NCI-H82 (cell line): ENCODE data around the gene LRRC49.
"Not testable (repeated sequence)": the region's sequence is repeated elsewhere in the genome, so short reads cannot be mapped to it uniquely, and the experiment has no call there.

Experiments
- DNase-seq: peaks from one replicate; lab custom pipeline; 2025; lab: John Stamatoyannopoulos, UW

The LRRC49 gene

DNA sequence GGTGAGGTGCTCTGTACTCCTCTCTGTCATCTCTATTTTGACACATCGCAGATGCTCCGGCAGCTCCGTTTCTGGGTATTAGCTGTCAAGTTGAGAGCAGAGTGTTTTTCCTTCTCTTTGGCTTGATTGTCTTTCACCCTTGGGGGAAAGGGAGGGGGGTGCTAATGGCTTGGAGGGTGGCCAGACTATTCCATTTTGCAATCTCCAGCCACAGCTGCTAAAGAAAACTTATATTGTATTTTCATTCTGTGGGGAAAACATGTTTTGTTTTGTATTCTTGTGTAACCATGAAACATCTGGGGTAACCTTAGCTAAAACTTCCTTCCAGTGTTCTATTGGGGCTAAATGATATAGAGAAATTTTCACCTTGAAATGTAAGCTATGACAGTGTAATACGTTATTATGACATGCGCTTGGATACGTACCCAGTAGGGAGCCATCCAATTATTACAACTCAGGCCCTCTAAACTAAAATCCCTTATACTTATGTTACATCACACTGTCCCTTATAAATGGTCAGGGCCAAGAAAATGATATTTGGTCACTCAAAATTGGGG lies 24.6 kb upstream of the LRRC49 start:
- DNase-seq = no peak

DNA sequence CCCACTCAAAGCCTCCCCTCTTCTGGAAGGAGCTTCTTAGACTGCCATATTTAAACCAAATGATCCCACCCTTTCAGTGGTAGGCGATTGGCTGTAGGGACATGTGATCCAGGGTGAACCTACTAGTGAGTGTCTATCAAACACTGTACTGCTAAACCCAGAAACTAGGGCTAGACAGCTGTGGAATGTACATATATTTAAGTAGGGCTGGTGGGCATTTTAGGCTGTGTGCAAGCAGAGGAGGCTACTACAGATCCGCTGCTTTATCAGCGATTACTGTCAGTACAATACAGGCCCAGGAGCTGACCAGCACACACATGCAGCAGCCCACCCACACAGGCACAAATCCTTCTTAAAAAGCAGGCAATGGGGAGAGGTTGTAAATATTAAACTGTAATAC lies 23.3 kb upstream of the LRRC49 start:
- peak; percentile 35 for DNase-seq

DNA sequence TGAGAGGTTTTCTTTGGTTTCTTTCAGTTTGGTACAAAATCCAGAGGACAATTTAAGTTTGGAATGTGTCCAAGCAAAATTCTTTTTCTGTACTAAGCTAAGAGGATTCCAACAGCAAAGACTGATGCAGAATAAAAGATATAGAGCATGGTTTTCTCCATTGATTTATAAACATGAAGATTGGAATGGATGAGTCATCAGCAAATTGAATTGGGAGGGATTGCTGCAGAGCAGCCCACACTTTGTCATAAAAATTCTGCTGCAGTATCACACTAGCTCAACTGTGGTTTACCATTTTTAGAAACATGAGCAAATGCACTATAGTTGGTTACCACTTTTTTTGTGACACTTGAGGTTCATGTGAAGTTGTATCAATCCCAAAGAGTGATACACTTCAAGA lies 22.6 kb upstream of the LRRC49 start:
- no peak for DNase-seq

DNA sequence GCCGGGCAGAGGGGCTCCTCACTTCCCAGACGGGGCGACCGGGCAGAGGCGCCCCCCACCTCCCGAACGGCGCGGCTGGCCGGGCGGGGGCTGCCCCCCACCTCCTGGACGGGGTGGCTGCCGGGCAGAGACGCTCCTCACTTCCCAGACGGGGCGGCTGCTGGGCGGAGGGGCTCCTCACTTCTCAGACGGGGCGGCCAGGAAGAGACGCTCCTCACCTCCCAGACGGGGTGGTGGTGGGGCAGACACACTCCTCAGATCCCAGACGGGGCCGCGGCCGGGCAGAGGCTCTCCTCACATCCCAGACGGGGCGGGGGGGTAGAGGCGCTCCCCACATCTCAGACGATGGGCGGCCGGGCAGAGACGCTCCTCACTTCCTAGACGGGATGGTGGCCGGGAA lies 21.1 kb upstream of the LRRC49 start:
- not testable (repeated sequence) for DNase-seq

DNA sequence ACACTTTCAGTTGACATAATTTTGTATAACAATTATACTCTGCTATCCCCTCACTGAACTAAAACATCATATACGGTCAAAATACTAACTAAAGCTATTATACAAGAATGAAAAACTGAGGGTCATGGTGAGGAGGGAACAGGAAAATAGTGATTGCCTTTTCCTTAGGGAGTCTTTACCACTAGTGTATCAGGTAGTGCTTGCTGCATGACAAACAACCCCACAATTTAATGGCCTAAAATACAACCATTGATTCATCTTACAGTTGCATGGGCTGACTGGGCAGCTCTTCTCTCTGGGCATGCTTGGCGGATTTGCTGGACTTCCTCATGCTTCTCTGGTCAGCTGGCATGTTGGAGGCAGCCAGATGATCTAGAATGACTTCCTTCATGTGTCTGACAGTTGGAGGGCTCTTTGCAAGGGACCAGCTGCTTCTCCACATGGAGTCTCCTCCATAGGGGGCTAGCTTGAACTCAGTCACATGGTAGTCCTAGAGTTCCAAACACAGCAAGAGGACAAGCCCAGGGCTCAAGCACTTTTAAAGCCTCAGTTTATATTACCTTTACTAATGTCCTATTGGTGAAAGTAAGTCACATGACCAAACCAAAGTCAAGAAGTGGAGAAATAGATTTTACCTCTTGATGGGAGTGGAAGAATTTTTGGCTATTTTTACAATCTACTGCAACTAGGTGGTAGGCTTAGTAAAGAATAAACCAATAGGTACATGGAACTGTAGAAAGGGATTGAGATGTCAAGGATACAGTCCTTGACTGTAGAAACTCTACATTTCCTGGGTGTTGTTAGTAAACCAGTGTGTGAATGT lies 19.2 kb upstream of the LRRC49 start:
- DNase-seq = no peak

DNA sequence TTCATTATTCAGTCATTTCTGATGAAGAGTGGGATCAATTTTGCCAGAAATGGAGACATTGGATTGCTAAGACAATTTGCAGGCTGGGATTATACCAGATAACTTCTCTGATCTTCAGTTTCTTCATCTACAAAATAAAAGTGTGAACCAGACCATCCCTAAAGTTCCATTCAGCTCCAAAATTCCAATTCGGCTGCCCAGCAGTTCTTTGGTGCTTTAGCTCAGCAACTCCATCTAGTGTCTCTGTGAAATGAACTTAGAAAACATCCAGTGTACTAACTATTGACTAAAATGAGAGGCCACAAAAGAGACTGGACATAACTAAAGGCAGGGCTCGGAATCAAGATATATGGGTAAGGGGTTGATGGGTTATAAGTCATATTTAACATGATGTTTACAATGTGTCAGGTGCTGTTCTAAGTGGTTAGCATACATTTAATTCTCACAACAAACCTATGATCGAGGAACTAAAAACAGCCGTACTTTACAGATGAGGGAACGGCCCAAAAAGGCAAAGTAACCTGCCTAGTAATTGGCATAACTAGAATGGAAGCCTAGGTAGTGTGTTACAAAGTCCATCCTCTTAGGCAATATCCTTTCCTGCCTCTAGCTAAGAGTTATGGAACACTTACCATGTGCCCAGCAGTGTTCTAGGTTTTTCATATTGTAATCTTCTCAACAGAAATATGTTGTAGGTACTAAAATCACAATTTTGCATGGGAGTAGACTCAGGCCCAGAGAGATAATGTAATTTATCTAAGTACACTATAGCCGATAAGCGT lies 17.4 kb upstream of the LRRC49 start:
- DNase-seq = no peak

DNA sequence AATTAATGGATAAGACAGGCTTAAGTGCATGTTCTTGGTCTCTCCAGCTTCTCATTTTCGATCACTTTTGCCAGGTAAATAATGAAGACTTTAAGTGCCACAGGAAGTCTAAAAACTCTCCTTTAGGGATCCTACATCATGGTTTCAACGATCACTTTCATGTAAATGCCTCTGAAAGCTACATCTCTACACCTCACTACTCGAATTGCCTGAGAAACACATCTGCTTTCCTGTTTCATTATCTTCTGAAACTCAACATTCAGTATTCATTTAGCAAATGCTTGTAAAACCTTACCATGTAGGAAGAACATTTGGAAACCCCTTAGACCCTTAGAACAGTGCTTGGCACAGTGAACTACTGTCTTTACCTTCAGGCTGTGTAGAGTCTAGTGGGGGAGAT lies 16.6 kb upstream of the LRRC49 start:
- no peak for DNase-seq

DNA sequence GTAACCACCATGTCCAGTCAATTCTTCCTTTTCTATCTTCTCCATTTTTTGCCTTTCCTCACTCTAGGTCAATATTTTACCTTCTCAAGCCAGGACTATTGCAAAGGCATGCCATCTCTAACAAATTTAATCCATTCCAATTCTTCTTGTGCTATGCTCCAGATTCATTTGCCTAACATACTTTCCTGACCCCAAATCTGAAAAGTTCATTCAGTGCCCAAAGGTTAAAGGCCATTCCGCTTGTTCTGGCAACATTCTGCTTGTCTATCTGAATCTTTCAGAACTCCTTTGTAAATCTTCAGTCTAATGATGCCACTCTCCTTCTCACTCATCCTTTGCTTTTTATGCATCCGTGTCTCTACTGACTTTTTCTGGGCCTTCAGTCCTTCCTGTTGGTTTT lies 15.9 kb upstream of the LRRC49 start:
- no peak for DNase-seq

DNA sequence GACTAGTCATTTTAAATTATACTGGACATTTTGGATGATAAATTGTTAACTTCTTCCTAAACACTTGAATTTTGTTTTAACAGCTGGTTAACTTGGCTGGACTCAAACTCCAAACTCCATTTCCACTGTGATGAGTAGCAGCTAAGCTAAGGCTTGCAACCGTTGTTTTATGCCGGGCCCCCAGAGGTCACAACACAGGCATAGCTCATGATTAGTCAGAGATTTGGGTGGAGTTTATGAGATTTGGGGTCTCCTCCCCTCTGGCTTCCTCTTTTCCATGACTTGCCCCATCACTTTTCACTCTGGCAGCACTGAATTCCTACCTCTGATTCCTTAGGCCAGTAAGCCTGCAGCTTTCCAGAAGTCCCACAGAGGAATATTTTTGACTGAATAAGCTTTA lies 13.2 kb upstream of the LRRC49 start:
- no peak for DNase-seq

DNA sequence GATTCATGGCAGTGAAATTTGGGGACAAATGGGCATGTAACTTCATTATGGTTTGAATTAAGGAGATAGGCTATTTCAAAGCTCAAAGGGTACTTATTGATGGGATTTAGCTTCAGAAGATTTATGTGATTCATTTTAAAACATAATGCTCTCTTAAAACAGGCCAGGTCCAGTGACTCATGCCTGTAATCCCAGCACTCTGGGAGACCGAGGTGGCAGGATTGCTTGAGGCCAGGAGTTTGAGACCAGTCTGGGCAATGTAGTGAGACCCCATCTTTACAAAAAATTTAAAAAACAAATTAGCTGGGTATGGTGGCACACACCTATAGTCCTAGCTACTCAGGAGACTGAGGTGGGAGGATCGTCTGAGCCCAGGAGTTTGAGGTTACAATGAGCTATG lies 11.8 kb upstream of the LRRC49 start:
- no peak for DNase-seq

DNA sequence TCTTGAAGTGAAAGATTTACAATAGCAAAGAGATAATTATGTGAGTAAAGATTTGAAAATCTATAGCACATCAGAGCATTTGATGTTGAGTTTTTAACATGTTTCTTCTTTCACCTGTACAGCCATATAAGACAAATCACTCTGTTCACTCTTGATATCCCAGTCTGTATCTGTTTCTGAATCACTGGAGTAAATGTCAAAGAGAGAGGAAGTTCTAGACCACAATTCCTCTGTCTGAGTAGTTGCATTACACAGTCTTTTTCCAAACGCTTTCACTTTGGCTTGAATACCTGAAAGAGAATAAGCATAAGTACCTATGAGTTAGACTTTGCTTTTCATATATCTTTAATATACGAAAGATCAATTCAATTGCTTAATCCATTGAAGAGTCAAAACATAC lies 10.3 kb upstream of the LRRC49 start:
- no peak for DNase-seq

DNA sequence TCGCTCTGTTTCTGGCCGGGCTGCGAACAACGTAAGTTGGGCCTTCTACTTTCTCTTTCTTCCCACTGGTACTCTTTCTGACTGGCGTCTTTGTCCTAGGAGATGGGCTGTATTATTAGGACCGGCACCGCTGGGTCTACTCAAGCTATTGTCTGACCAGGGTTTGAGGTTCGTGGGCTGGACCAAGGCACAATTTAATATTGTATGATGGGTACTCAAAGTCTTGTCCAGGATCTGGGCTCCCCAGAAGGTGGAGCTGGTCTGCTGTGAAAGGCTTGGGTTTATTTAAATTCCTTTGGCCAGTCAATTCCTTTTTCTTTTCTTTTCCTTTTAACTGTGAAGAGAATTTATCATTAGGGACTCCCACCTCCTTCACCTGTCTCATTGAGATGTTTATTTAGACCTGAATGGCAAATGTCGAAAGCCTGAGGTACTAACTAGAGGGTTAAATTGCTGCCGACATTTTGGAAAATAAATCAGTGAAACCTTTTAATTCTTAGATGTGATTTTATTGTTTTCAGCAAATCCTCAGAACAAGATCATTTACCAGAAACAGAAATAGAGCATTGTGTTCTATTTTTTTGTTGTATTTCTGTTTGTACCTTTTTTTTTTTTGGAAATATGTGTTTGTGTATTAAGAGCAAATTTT lies 410 bp downstream of the LRRC49 start:
- peak; percentile 58 for DNase-seq

DNA sequence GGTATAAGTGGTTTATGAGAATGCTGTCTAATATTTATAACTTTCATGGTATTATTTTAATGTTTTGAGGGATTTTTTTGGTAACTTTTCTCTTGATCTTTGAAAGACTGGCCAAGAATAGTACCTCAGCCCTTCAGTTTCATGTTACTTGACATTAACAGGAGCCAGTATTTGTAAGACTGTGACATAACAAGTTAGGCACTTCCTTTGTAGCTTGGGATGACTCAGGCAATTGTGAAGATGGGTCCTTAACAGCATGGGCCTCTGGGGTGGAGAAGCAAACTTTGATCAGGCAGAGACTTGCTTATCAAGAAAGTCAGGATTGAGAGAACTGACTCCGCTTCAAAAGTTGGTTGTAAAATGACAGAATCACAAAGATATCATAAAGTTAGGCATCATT lies 9.5 kb downstream of the LRRC49 start:
- DNase-seq = no peak

DNA sequence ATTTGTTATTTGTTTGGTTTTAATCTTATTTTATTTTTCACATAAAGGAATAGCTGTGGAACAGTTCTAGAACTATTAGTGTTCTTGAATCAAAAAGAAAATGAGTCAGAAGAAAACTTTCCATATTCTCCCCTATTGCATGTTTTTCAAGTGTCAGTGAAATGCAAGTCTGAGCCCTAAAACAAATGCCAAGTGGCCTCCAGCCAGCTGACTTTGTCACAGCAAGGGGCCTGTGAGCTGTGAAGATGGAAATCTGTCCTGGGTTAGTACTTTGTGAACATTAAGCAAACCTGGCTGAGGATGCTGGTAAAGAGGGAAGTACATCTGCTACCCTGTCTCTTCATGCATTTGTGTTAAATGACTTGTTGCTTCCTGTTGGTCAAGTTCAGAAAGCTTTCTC lies 14.2 kb downstream of the LRRC49 start:
- DNase-seq = no peak

DNA sequence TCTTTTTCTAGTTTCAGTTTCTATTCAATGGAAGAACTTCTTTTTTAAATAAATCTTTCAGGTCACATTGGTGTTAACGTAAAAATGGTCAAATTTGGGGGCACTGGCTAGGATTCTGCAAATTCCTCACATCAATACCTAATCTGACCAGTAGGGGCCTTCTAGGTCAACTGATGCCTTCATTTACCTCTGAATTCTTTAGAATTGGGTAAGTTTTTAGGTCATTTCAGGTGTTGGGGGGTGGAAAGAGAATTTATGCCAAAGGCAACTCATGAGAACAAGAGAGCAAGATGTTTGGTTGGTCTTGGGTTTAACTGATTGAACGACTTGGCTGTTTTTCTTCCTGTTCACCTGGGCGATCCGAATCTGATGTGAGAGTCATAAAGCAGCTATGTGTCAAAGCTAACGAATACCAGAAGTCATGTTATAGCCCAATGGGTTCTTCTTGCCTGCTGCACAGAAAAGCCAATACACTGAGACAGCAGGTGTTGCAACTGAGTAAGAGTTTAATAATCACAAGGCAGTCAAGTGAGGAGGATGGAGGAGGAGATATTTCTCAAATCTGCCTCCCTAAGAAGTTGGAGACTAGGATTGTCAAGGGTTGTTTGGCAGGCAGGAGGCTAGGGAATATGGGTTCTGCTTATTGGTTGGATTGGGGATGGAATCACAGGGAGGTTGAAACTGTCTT lies 15.3 kb downstream of the LRRC49 start:
- DNase-seq = no peak

DNA sequence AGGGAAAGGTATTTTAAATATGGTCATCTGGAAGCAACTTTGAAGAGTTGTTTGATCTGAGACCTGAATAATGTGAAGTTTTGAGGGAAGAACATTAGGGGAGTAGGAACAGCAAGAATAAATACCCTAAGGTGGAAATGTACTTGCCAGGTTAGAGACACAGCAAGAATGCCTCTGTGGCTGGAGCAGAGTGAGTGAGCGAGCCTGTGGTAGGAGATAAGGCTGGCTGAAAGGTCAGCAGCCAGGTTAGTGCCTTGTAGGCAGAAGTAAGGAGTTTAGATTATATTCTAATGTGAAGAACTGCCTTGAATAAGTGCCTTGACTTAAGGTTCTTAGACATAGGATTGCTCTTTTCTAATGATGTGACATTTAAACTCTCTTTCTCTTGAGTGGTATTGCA lies 18.3 kb downstream of the LRRC49 start:
- no peak for DNase-seq

DNA sequence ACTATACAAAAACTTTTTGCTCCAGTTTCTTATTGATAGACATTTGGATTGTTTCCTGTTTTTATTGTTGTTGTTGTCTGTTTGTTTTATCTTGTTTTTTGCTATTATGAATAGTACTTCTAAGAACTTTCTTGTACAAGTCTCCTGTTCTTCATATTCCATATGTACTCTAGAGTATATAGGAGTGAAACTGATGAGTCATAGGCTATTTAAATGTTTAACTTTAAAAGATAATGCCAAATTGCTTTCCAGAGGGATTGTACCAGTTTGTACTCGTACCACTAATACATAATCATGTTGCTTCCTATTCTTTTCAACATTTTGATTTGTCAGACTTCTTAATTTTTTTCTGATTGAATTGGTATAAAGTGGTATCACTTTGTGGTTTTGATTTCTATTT lies 19.6 kb downstream of the LRRC49 start:
- no peak for DNase-seq

DNA sequence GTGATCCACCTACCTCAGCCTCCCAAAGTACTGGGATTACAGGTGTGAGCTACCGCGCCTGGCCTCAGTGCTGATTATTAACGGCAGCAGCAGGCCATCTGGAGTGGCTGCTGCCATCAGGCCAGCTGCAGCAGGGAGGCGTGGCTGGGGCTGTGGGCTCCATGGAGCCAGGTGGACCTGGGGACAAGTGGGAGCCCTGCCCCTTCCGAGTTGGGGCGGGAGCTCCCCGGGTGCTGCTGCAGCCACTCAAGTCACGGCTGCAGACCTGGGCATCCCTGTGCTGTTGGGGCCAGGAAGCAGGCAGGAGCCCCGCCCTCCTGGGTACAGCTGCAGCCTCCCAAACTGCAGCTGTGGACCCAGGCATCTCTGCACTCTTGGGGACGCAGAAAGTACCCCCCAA lies 23.9 kb downstream of the LRRC49 start:
- DNase-seq = peak; percentile 10

DNA sequence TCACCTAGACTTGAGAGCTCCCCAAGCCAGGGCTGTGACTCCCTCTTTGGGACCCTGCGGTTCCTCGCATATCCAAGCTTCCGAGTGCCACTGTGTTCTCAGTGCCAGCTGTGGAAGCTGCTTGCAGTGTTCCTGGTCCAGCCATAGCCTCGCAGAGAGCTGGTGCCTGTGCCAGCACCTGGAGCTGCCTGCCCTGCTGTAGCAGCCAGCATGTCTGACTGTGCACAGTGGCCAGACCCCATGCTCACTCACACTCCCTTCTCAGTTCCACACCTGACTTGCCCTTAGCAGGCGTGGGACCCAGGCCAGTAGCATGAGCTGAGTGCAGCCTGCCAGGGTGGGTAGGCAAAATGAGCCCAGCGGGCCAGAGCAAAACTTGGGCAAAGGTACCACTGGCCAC lies 25.3 kb downstream of the LRRC49 start:
- no peak for DNase-seq

DNA sequence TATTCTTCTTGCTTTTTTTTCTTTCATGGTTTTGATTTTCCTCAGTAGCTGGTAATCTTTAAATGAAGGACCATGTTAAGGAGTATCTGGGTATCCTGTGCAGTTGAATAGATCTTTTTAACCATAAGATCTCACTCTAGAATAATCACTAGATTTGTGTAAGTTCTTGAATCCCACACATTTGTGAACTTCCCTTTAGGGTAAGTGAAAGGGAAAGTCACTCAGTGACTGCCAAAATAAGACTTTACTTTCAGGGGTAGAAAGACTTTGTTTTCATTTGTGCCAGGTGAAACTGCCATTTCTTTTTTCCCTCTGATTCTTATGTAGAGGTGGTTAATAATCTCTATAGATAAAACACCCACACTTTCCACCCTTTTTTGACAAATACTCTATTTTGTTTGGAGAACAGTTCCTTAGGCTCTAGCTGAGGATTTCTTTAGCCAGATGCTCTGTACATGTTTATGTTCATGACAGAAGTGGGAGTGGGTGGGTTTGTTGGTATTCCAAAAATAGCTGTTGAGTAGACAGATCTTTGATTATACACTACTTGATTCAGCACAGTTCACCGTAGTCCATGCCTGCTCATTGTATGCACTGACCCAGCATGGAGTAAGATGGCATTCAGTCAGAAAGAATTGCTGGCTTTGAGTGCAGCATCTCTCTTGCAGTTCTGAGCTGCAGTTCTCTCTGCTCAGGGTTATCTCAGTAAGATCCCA lies 28.5 kb downstream of the LRRC49 start:
- DNase-seq = no peak

DNA sequence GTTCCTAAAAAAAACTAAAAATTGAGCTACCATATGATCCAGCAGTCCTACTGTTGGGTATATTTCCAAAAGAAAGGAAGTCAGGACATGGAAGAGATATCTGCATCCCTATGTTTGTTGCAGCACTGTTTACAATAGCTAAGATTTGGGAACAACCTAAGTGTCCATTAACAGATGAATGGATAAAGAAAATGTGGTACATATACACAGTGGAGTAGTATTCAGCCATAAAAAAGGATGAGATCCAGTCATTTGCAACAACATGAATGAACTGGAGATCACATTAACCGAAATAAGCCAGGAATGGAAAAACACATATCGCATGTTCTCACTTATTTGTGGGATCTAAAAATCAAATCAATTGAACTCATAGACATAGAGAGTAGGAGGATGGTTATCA lies 29.5 kb downstream of the LRRC49 start:
- no peak for DNase-seq
